Activated T-cell treated with anti-CD3 and anti-CD28 coated beads, Interleukin-2, amount 50 U/mL, for 72 hours (primary cell): Measurements from ENCODE around the gene ATP11C. TPM values are rescaled to one million over a fixed set of nuclear protein-coding genes. Genes with fewer than 3 reads are reported as not detected.

ENCODE experiments used
- ATAC-seq, 2 donors: fragments of 150-1000 bp; cut with Tn5 transposase; replicated peaks in 1 of 2; 2 replicates each; pipeline ENCODE4 v1.10.0; 2021; ENCODE audit warnings: moderate library complexity in 2 of 2, mild to moderate bottlenecking in 1 of 2
- DNase-seq, 2 donors: peaks; one replicate each; pipeline ENCODE4 v3.0.0; 2021 to 2022; ENCODE audit warnings: mixed read lengths in 1 of 2
- H3K27ac Mint-ChIP-seq: one replicate; pipeline ENCODE4 v1.8.0; 2022; ENCODE audit warnings: mild to moderate bottlenecking, moderate library complexity, mixed read lengths
- H3K27me3 Mint-ChIP-seq: one replicate; pipeline ENCODE4 v1.8.0; 2022; ENCODE audit warnings: low read depth, mixed read lengths
- H3K36me3 Mint-ChIP-seq, 2 donors: one replicate each; pipeline ENCODE4 v1.8.0; 2022; ENCODE audit warnings: mixed read lengths in 2 of 2, mild to moderate bottlenecking in 1 of 2; ENCODE audit not compliant: insufficient read depth in 2 of 2
- H3K4me1 Mint-ChIP-seq: one replicate; pipeline ENCODE4 v1.8.0; 2022; ENCODE audit warnings: low read depth, mixed read lengths
- H3K4me3 Mint-ChIP-seq, 2 donors: one replicate each; pipeline ENCODE4 v1.8.0; 2022; ENCODE audit warnings: mild to moderate bottlenecking in 2 of 2, mixed read lengths in 2 of 2, moderate library complexity in 2 of 2
- H3K9me3 Mint-ChIP-seq, 2 donors: one replicate each; pipeline ENCODE4 v1.8.0; 2022; ENCODE audit warnings: mixed read lengths in 2 of 2
- total RNA-seq, 2 donors: library from RNA; stranded (reverse); gene quantifications; one replicate each; pipeline ENCODE4 v1.2.3, GENCODE V29; 2022

Gene ATP11C
- total RNA-seq, 2 donors from 2014 or later = 15.6 to 19.1 TPM

GRCh38 chrX:139804482-139804881 is 128.4 kb downstream of the ATP11C start:
- Mint-ChIP-seq H3K4me1 (no peaks in the 10 kb centered on the region), H3K27me3 (no peaks in the 10 kb centered on the region), H3K9me3 (no peaks in the 10 kb centered on the region), H3K4me3 (no peak overlapping the region), H3K36me3 (peaks cover 1 to 11% of the 10 kb centered on the region in 2 donors), H3K27ac (no peak overlapping the region)
- DNase-seq = no peak
- no peak for ATAC-seq

GRCh38 chrX:139803224-139803623 is 129.6 kb downstream of the ATP11C start:
- Mint-ChIP-seq H3K27me3 (no peaks in the 10 kb centered on the region), H3K4me1 (no peaks in the 10 kb centered on the region), H3K4me3 (no peak overlapping the region), H3K36me3 (peaks cover 0 to 6% of the 10 kb centered on the region in 2 donors), H3K9me3 (no peaks in the 10 kb centered on the region), H3K27ac (no peak overlapping the region)
- no peak for ATAC-seq
- no peak for DNase-seq

GRCh38 chrX:139802048-139802447 is 130.8 kb downstream of the ATP11C start:
- no peak overlapping the region for H3K27ac Mint-ChIP-seq
- DNase-seq (no peak), ATAC-seq (no peak)
- H3K9me3 Mint-ChIP-seq = no peaks in the 10 kb centered on the region
- no peaks in the 10 kb centered on the region for H3K4me1 Mint-ChIP-seq
- H3K36me3 Mint-ChIP-seq = no peaks in the 10 kb centered on the region
- no peaks in the 10 kb centered on the region for H3K27me3 Mint-ChIP-seq
- H3K4me3 Mint-ChIP-seq = no peak overlapping the region

GRCh38 chrX:139801397-139801813 is 131.4 kb downstream of the ATP11C start:
- H3K36me3 Mint-ChIP-seq = no peaks in the 10 kb centered on the region
- H3K27ac Mint-ChIP-seq = no peak overlapping the region
- no peaks in the 10 kb centered on the region for H3K4me1 Mint-ChIP-seq
- H3K9me3 Mint-ChIP-seq = no peaks in the 10 kb centered on the region
- H3K27me3 Mint-ChIP-seq = no peaks in the 10 kb centered on the region
- DNase-seq = no peak
- peak in 1 of 2 donors; percentile 15 for ATAC-seq
- H3K4me3 Mint-ChIP-seq = no peak overlapping the region

GRCh38 chrX:139798701-139799100 is 134.2 kb downstream of the ATP11C start:
- ATAC-seq = no peak
- H3K36me3 Mint-ChIP-seq = peaks cover 0 to 1% of the 10 kb centered on the region in 2 donors
- no peaks in the 10 kb centered on the region for H3K9me3 Mint-ChIP-seq
- H3K4me1 Mint-ChIP-seq = no peaks in the 10 kb centered on the region
- no peak for DNase-seq
- H3K27ac Mint-ChIP-seq = no peak overlapping the region
- H3K27me3 Mint-ChIP-seq = peaks cover 1% of the 10 kb centered on the region
- no peak overlapping the region for H3K4me3 Mint-ChIP-seq

GRCh38 chrX:139795196-139795595 is 137.7 kb downstream of the ATP11C start:
- no peak for ATAC-seq
- H3K4me3 Mint-ChIP-seq = no peak overlapping the region
- no peak for DNase-seq
- H3K27ac Mint-ChIP-seq = no peak overlapping the region
- H3K9me3 Mint-ChIP-seq = no peaks in the 10 kb centered on the region
- peaks cover 0 to 1% of the 10 kb centered on the region in 2 donors for H3K36me3 Mint-ChIP-seq
- peaks cover 4% of the 10 kb centered on the region for H3K27me3 Mint-ChIP-seq
- no peaks in the 10 kb centered on the region for H3K4me1 Mint-ChIP-seq

GRCh38 chrX:139787601-139788000 is 145.3 kb downstream of the ATP11C start:
- Mint-ChIP-seq H3K27ac (no peak overlapping the region), H3K27me3 (no peaks in the 10 kb centered on the region), H3K4me1 (no peaks in the 10 kb centered on the region), H3K4me3 (no peak overlapping the region), H3K9me3 (no peaks in the 10 kb centered on the region), H3K36me3 (peaks cover 2 to 9% of the 10 kb centered on the region in 2 donors)
- ATAC-seq (no peak), DNase-seq (no peak)

GRCh38 chrX:139784807-139785206 is 148.0 kb downstream of the ATP11C start:
- no peak overlapping the region for H3K27ac Mint-ChIP-seq
- no peak overlapping the region for H3K4me3 Mint-ChIP-seq
- ATAC-seq = no peak
- no peak for DNase-seq
- H3K36me3 Mint-ChIP-seq = peaks cover 2 to 9% of the 10 kb centered on the region in 2 donors
- no peaks in the 10 kb centered on the region for H3K4me1 Mint-ChIP-seq
- H3K27me3 Mint-ChIP-seq = no peaks in the 10 kb centered on the region
- no peaks in the 10 kb centered on the region for H3K9me3 Mint-ChIP-seq

GRCh38 chrX:139783959-139784358 is 148.9 kb downstream of the ATP11C start:
- H3K4me1 Mint-ChIP-seq = no peaks in the 10 kb centered on the region
- no peaks in the 10 kb centered on the region for H3K9me3 Mint-ChIP-seq
- no peaks in the 10 kb centered on the region for H3K27me3 Mint-ChIP-seq
- peaks cover 3 to 9% of the 10 kb centered on the region in 2 donors for H3K36me3 Mint-ChIP-seq
- H3K4me3 Mint-ChIP-seq = no peak overlapping the region
- no peak for DNase-seq
- no peak overlapping the region for H3K27ac Mint-ChIP-seq
- ATAC-seq = no peak

- no peaks in the 10 kb centered on the region for H3K4me1 Mint-ChIP-seq
- H3K36me3 Mint-ChIP-seq = peaks cover 3 to 11% of the 10 kb centered on the region in 2 donors
- H3K4me3 Mint-ChIP-seq = no peak overlapping the region
- no peak overlapping the region for H3K27ac Mint-ChIP-seq
- no peak for ATAC-seq
- DNase-seq = no peak
- no peaks in the 10 kb centered on the region for H3K9me3 Mint-ChIP-seq
- no peaks in the 10 kb centered on the region for H3K27me3 Mint-ChIP-seq
Measured at GRCh38 chrX:139783030-139783429, 149.8 kb downstream of the ATP11C start.

- peaks cover 0 to 2% of the 10 kb centered on the region in 2 donors for H3K9me3 Mint-ChIP-seq
- H3K27ac Mint-ChIP-seq = no peak overlapping the region
- no peak overlapping the region for H3K4me3 Mint-ChIP-seq
- no peaks in the 10 kb centered on the region for H3K27me3 Mint-ChIP-seq
- DNase-seq (no peak), ATAC-seq (no peak)
- peaks cover 9 to 11% of the 10 kb centered on the region in 2 donors for H3K36me3 Mint-ChIP-seq
- H3K4me1 Mint-ChIP-seq = no peaks in the 10 kb centered on the region
Measured at GRCh38 chrX:139776599-139776998, 156.3 kb downstream of the ATP11C start.

- Mint-ChIP-seq H3K27ac (no peak overlapping the region), H3K9me3 (peaks cover 0 to 2% of the 10 kb centered on the region in 2 donors), H3K36me3 (peaks cover 14 to 15% of the 10 kb centered on the region in 2 donors), H3K4me1 (no peaks in the 10 kb centered on the region), H3K27me3 (no peaks in the 10 kb centered on the region), H3K4me3 (no peak overlapping the region)
- no peak for DNase-seq
- ATAC-seq = no peak
Measured at GRCh38 chrX:139770366-139770765, 162.5 kb downstream of the ATP11C start.

- H3K27ac Mint-ChIP-seq = no peak overlapping the region
- peaks cover 6 to 8% of the 10 kb centered on the region in 2 donors for H3K36me3 Mint-ChIP-seq
- DNase-seq (peak; percentile 11 to 25), ATAC-seq (peak; percentile 66 to 83)
- no peaks in the 10 kb centered on the region for H3K4me1 Mint-ChIP-seq
- no peaks in the 10 kb centered on the region for H3K9me3 Mint-ChIP-seq
- H3K27me3 Mint-ChIP-seq = no peaks in the 10 kb centered on the region
- no peak overlapping the region for H3K4me3 Mint-ChIP-seq
Measured at GRCh38 chrX:139766545-139766983, 166.3 kb downstream of the ATP11C start.

GRCh38 chrX:139762400-139763183 is 170.3 kb downstream of the ATP11C start:
- H3K27ac Mint-ChIP-seq = no peak overlapping the region
- no peak for ATAC-seq
- H3K36me3 Mint-ChIP-seq = no peaks in the 10 kb centered on the region
- DNase-seq = no peak
- peaks cover 8% of the 10 kb centered on the region for H3K4me1 Mint-ChIP-seq
- H3K9me3 Mint-ChIP-seq = no peaks in the 10 kb centered on the region
- peaks cover 7% of the 10 kb centered on the region for H3K27me3 Mint-ChIP-seq
- no peak overlapping the region for H3K4me3 Mint-ChIP-seq
